Pancreas (tissue), 10 donors: Measurements from ENCODE around the gene DMD. TPM values are rescaled to one million over a fixed set of nuclear protein-coding genes. Genes with fewer than 3 reads are reported as not detected.

Experiments used
- ATAC-seq, 4 donors: fragments of 200-7000 bp; cut with Tn5 transposase; one replicate each; pipeline versions ENCODE4 v1.8.0 to v1.9.1; 2020; ENCODE audit warnings: mild to moderate bottlenecking in 4 of 4, moderate library complexity in 4 of 4
- DNase-seq, 6 donors: peaks; one replicate each; pipeline ENCODE4 v3.0.0-alpha.2; 2020
- FAIRE-seq: peaks from 2 replicates; lab custom pipeline; 2012; peaks lifted over from hg19 to GRCh38; lab: Jason Lieb, UNC
- H3K27ac ChIP-seq, 4 donors: fragments of 200-600 bp; sonication (generic); 1 replicate in 3 of 4; 2 replicates in 1 of 4; pipeline versions ENCODE4 v1.5.0 to v1.8.0; 2020
- H3K27me3 ChIP-seq, 4 donors: fragments of 200-600 bp; one replicate each; pipeline ENCODE4 v1.8.0; 2021
- H3K36me3 ChIP-seq, 3 donors: fragments of 200-600 bp; sonication (generic) in 1 of 3; one replicate each; pipeline versions ENCODE4 v1.5.0 to v1.8.0; 2020 to 2021
- H3K4me1 ChIP-seq, 3 donors: fragments of 200-600 bp; one replicate each; pipeline ENCODE4 v1.8.0; 2021
- H3K4me3 ChIP-seq, 4 donors: fragments of 200-600 bp; sonication (generic) in 2 of 4; one replicate each; pipeline versions ENCODE4 v1.5.0 to v1.8.0; 2020 to 2021
- H3K9me3 ChIP-seq, 4 donors: fragments of 200-600 bp; one replicate each; pipeline ENCODE4 v1.8.0; 2021
- CTCF ChIP-seq, 4 donors: fragments of 200-600 bp; sonication (generic) in 3 of 4; IDR thresholded peaks; one replicate each; pipeline versions ENCODE4 v1.5.0 to v1.8.0; 2021; ENCODE audit warnings: antibody characterized with exemption in 4 of 4
- WGBS, 2 donors: extraction: QIAGEN DNeasy Blood & Tissue Kit; methylation state at CpG; one replicate each; pipeline ENCODE4 v1.1.7; 2013; 5-methylcytosine and 5-hydroxymethylcytosine counted together
- intact Hi-C, 3 donors: fragments of 100-400 bp; cut with DNase I; formaldehyde crosslinking; loops; one replicate each; pipeline versions ENCODE4 v1.11.1 to v1.14.2; 2022
- polyA plus RNA-seq, 2 donors: library from polyadenylated mRNA; stranded (reverse); fragments of 200-250 nt; gene quantifications; one replicate each; pipeline ENCODE4 v1.2.3, GENCODE V29; 2013
- total RNA-seq, 6 donors: library from RNA; stranded (reverse); fragmentation: NEBNext Ultra II Directional in 4 of 6; extraction: Animal tissue kit (Norgen Biotek cat#: 25700) in 4 of 6; gene quantifications; one replicate each; pipeline versions ENCODE4 v1.2.1 to v1.2.4, GENCODE V29; 2021 to 2023
- donor health status: healthy with polysubstance abuse.
- donor health status: DM: no; HTN: no; CAD: no; lungs with moderate emphysema.
- donor health status: DM: no; HTN: no; CAD: no.
- donor health status: control.
- donor health status: control.
- donor health status: Bipolar disorder and iron deficiency.
- donor health status: DM: yes; HTN: yes; CAD: no.
- donor health status: DM: no; HTN: no; CAD: no.
- donor health status: DM: no; HTN: no; CAD: no.
- donor health status: DM: yes; HTN: yes; CAD: no.

Gene DMD
- total and polyA plus RNA-seq, 8 donors, result 9.1 to 46.5 (median 32.1) TPM

DNA sequence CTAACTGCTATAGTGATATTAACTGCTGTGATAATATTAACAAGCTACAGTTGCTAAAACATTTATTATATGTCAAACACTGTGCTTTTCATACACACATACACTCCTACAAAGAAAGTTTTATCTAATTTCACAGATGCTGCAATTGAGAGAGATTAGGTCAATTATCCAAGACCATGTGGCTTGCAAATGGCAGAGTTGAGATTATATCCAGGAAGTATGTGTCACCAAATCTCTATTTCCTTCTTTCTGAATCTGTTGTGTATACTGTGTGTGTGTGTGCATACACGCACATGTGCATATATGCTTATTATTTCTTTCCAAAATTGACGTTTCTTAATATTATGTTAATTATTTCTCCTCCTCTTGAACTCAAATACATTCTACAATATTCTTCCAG, 1363.6 kb downstream of the DMD start:
- no peak for ATAC-seq
- intact Hi-C loops, result no loop called here

DNA sequence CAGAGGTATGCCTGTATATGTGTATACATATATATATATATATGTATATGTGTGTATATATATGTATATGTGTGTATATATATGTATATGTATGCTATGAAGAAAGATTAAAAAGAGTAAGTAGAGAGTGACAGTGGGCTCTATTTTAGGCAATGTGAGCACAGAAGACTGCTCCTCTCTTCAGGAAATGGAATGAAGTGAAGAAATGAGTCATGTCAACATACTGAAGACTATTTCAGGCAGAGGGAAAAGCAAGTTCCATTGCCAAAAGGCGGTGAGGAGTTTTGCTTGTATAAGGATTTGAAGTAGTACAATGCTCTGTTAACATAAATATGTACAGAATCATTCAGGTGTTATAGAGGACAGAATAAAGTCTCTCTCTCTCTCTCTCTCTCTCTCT, 1366.3 kb downstream of the DMD start:
- H3K4me1 ChIP-seq, result no peaks in the 10 kb centered on the region
- peak; percentile 63 for FAIRE-seq
- no peaks in the 10 kb centered on the region for H3K27me3 ChIP-seq
- no peaks in the 10 kb centered on the region for H3K9me3 ChIP-seq
- no peak for DNase-seq
- intact Hi-C loops, result no loop called here
- no peak overlapping the region for H3K4me3 ChIP-seq
- TF ChIP-seq CTCF (IDR thresholded peaks at IDR 0.05), result no peak
- H3K27ac ChIP-seq, result no peak overlapping the region
- WGBS, 2 donors, result 77 to 100% methylated on average over 1 of the region's 1 CpG
- no peak for ATAC-seq
- no peaks in the 10 kb centered on the region for H3K36me3 ChIP-seq

More for the DNA sequence above, 1363.6 kb downstream of the DMD start:
- 45 to 56% methylated on average over 2 of the region's 2 CpGs for WGBS, 2 donors
- no peaks in the 10 kb centered on the region for H3K27me3 ChIP-seq
- H3K9me3 ChIP-seq, result no peaks in the 10 kb centered on the region
- no peak for TF ChIP-seq CTCF (IDR thresholded peaks at IDR 0.05)
- no peak overlapping the region for H3K27ac ChIP-seq
- FAIRE-seq (peak; percentile 20), DNase-seq (no peak)
- H3K4me1 ChIP-seq, result no peaks in the 10 kb centered on the region
- H3K4me3 ChIP-seq, result no peak overlapping the region
- H3K36me3 ChIP-seq, result no peaks in the 10 kb centered on the region

DNA sequence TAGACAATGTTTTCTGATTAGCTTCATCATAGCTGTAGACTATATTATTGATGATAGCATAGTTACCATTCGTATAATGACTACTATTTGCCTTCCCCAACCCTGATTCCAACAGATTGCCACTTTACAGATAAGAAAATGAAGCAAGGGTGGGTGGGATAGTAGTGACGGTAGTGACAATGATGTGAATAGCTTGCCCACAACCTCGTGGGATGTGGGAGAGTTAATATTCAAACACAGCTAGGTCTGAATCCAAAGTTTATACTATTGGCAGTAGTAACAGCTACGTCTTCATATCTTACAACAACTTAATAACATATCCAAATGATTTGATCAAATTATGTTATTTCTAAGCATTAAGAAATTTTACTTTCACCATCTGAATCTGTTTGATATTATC, 1372.7 kb downstream of the DMD start:
- 41 to 42% methylated on average over 4 of the region's 4 CpGs for WGBS, 2 donors
- no peak overlapping the region for H3K4me3 ChIP-seq
- H3K27me3 ChIP-seq, result no peaks in the 10 kb centered on the region
- no peak for TF ChIP-seq CTCF (IDR thresholded peaks at IDR 0.05)
- ATAC-seq (no peak), DNase-seq (no peak), FAIRE-seq (no peak)
- intact Hi-C loops, result no loop called here
- no peaks in the 10 kb centered on the region for H3K4me1 ChIP-seq
- no peaks in the 10 kb centered on the region for H3K36me3 ChIP-seq
- H3K9me3 ChIP-seq, result no peaks in the 10 kb centered on the region
- H3K27ac ChIP-seq, result no peak overlapping the region

DNA sequence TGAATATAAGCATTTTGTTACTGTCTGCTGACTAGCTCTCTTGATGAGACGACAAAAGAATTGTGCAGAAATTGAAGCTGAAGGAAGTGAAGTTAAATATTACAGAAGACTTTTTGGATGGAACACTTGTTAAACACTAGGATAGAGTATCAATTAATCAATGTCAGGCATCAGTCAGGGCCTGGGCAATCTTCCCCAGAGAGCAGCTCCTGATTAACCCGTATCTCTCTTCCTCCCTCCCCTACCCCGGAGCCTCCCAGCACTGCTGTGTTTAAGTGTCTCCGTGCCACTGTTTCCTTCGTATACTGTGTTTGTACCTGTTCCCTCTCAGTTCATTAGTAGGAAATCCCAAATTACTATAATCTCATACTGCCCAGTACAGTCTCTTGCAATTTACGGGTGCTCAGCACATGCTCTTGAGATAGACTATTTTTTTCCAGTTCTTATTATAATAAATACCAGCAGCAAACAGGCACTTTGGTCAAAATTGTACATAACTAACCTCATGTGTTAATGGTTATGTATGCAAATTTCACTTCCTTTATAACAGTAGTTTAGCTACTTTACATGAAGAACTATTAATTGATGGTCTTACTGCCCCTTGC, 1373.8 kb downstream of the DMD start:
- ATAC-seq (no peak), FAIRE-seq (no peak), DNase-seq (no peak)
- Histone ChIP-seq H3K36me3 (no peaks in the 10 kb centered on the region), H3K27ac (no peak overlapping the region), H3K9me3 (no peaks in the 10 kb centered on the region), H3K27me3 (no peaks in the 10 kb centered on the region), H3K4me3 (no peak overlapping the region), H3K4me1 (no peaks in the 10 kb centered on the region)
- 44 to 55% methylated on average over 6 of the region's 6 CpGs for WGBS, 2 donors
- TF ChIP-seq CTCF (IDR thresholded peaks at IDR 0.05), result no peak
- intact Hi-C loops, result no loop called here

- Histone ChIP-seq H3K9me3 (no peaks in the 10 kb centered on the region), H3K27ac (no peak overlapping the region), H3K4me1 (no peaks in the 10 kb centered on the region), H3K4me3 (no peak overlapping the region), H3K27me3 (no peaks in the 10 kb centered on the region), H3K36me3 (no peaks in the 10 kb centered on the region)
- ATAC-seq, result peak in 2 of 4 donors; percentile 44 to 73
- intact Hi-C loops, result no loop called here
- no peak for DNase-seq
- no peak for TF ChIP-seq CTCF (IDR thresholded peaks at IDR 0.05)
- FAIRE-seq, result no peak
- WGBS, 2 donors, result 42 to 54% methylated on average over 3 of the region's 3 CpGs
Measured at GRCh38 chrX:31836479-31836878, 1374.9 kb downstream of the DMD start.
